Activated T-helper 9 cell treated with anti-CD3 and anti-CD28 coated beads, Interleukin-2, amount 50 U/mL, for 16 hours (primary cell): ENCODE data around the gene PLAC9.
"Not testable (repeated sequence)": the region's sequence is repeated elsewhere in the genome, so short reads cannot be mapped to it uniquely, and the experiment has no call there.

Source experiments
- DNase-seq: peaks from one replicate; pipeline ENCODE4 v3.0.0-alpha.2; 2020; ENCODE audit warnings: low read depth

PLAC9 gene

GRCh38 chr10:80139265-80139664 lies 6.7 kb downstream of the PLAC9 start:
- DNase-seq, result no peak

GRCh38 chr10:80140251-80140650 lies 7.7 kb downstream of the PLAC9 start:
- no peak for DNase-seq

GRCh38 chr10:80141696-80142460 lies 9.3 kb downstream of the PLAC9 start:
- no peak for DNase-seq

- no peak for DNase-seq
Observed at GRCh38 chr10:80144067-80144695, 11.7 kb downstream of the PLAC9 start.

- no peak for DNase-seq
Observed at GRCh38 chr10:80144696-80145131, 12.2 kb downstream of the PLAC9 start.

DNA sequence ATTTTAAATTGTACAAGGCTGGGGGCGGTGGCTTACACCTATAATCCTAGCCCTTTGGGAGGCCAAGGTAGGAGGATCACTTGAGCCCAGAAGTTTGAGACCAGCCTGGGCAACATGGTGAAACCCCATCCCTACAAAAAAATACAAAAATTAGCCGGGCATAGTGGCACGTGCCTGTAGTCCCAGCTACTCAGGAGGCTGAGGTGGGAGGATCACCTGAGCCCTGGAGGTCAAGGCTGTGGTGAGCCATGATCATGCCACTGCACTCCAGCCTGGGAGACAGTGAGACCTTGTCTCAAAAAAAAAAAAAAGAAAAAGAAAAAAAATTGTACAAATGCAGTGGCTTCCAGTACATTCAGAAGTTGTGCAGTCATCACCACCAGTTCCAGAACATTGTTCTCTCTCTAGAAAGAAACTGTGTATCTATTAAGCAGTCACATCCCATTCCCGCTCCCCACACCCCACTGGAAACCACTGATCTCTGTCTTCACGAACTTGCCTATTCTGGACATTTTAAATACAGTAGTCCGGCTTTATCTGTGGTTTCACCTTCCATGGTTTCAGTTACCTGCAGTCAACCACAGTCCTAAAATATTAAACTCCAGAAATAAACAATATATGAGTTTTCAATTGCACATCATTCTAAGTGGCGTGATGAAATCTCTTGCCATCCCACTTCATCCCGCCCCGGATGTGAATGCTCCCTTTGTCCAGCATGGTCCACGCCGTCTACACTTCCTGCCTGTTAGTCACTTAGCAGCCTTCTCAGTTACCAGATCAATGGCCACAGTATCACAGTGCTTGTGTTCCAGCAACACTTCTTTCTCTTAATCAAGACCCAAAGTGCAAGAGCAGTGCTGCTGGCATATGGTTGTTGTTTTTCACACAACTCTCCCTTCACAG lies 13.1 kb downstream of the PLAC9 start:
- DNase-seq, result not testable (repeated sequence)

- no peak for DNase-seq
Observed at GRCh38 chr10:80146918-80147317, 14.4 kb downstream of the PLAC9 start.

- no peak for DNase-seq
Observed at GRCh38 chr10:80148166-80148805, 15.8 kb downstream of the PLAC9 start.

DNA sequence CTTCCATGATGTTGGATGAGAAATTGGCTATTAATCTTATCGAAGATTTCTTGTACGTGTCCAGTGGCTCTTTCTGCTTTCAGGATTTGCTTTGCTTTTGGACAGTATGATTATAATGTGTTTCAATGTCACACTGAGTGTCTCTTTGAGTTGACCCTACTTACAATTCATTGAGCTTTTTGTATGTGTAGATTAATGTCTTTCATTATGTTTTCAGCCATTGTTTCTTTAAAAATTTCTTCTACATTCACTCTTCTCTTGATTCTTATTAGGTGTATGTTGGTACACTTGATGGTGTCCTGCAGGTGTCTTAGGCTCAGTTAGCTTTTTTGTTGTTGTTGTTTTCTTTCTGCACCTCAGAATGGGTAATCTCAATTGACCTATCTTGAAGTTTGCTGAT lies 16.6 kb downstream of the PLAC9 start:
- DNase-seq, result no peak

DNA sequence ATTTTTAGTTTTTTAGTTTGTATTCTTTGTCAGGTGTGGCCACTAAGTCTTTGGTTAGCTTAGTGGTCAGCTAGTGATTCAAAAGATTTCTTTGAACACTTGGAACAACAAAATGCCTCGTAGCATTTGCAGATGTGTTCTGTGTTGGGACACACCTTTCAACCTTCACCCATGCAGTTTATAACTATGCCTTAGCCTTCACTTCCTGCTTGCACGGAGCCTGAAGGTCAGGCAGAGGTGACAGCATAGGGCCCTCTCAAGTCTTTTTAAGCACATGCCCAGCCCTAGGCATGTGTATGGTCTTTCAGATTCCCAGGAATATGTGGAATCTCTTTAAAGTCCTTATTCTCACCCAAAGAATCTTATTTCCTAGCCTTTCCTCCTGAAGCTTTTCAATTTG lies 17.6 kb downstream of the PLAC9 start:
- no peak for DNase-seq

GRCh38 chr10:80152820-80153219 lies 20.3 kb downstream of the PLAC9 start:
- no peak for DNase-seq

DNA sequence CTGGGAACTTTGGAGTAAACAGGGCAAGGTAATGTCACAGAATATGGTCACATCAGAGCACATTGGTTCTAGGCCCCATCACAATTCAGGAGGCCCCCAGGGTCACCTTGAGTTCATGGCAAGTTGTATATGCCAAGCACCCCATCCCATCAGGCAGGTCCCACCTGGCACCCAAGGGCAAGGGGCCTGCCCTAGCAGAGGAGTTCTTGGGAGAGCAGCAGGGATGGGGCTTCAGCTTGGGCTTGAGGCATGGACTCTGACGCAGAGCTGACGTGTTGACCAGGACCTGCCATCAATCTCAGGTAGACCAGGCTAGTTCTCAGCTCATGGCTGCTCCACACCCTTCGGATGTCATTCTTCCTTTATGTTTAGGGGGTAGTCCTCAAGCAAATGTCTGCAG lies 20.9 kb downstream of the PLAC9 start:
- DNase-seq, result no peak

- no peak for DNase-seq
Observed at GRCh38 chr10:80154626-80154977, 22.1 kb downstream of the PLAC9 start.

- no peak for DNase-seq
Observed at GRCh38 chr10:80154978-80155695, 22.6 kb downstream of the PLAC9 start.

- DNase-seq, result no peak
Observed at GRCh38 chr10:80155696-80156215, 23.2 kb downstream of the PLAC9 start.

- no peak for DNase-seq
Observed at GRCh38 chr10:80156216-80156615, 23.7 kb downstream of the PLAC9 start.

DNA sequence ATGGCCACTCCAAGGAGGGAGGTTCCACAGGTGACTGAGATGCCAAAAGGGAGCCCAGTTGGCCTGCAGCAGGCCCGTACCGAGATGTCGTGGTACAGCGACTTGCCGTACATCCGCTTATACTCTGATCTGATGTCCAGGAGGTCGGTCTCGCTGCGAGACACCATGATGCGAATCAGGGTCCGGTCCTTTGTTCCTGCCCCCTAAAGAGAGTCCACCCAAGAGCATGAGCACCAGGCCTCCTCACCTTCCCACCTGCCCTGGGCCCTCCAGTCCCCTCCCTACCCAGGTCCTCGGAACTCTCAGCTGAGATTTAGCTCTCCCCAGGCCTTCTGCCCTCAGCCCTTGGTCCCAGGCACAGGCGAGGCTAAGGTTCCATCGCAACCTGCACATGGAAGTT lies 25.0 kb downstream of the PLAC9 start:
- DNase-seq, result no peak

DNA sequence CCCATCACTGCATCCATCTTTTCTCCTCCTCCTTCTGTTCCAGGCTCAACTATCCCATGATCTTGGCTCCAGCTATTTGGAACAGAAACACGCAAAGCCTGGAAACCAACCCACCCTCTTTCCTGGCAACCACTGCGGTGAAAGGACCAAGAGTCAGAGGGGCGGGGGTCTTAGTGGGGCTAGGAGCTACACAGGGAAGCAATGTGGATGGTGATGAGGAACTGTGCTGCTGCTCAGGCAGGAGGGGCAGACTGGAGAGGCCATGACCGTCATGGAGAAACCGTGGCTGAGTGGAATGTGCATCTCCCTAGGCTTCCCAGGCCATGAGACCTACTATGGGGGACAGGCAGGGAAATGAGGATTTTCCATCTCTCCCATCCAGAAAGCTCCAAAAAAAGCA lies 25.6 kb downstream of the PLAC9 start:
- no peak for DNase-seq

- DNase-seq, result no peak
Observed at GRCh38 chr10:80158598-80159127, 26.1 kb downstream of the PLAC9 start.

- no peak for DNase-seq
Observed at GRCh38 chr10:80159166-80159873, 26.8 kb downstream of the PLAC9 start.
